PFSK-1 (cell line): ENCODE data around the gene OSBPL9.

Experiments
- REST ChIP-seq, 2 experiments: IDR thresholded peaks; 2 replicates each; pipeline versions ENCODE4 v1.6.1 to v1.8.0; 2011 to 2012; ENCODE audit warnings: low read depth in 2 of 2, low read length in 2 of 2, control low read depth in 1 of 2, inconsistent platforms in 1 of 2, mild to moderate bottlenecking in 1 of 2, moderate library complexity in 1 of 2; ENCODE audit not compliant: insufficient read depth in 1 of 2
- SIN3A ChIP-seq: IDR thresholded peaks from 2 replicates; pipeline ENCODE4 v1.6.1; 2012; ENCODE audit warnings: mild to moderate bottlenecking, low read length, moderate library complexity, borderline replicate concordance; ENCODE audit not compliant: insufficient read depth

GRCh38 chr1:51671527-51672325 is 54.8 kb downstream of the OSBPL9 start:
- TF ChIP-seq REST (IDR thresholded peaks at IDR 0.05; ENCODE audit: insufficient read depth in 1 of 2, low read depth in 2 of 2, low read length in 2 of 2) (no peak), SIN3A (no peak)
